22Rv1 (cell line): ENCODE data around the gene TRIM10.

Experiments used
- CTCF ChIP-seq: fragments of 450-650 bp; IDR thresholded peaks from 2 replicates; pipeline ENCODE4 v1.5.1; 2017; ENCODE audit warnings: mild to moderate bottlenecking
- ZFX ChIP-seq: fragments of 450-650 bp; IDR thresholded peaks from 2 replicates; pipeline ENCODE4 v1.6.1; 2017; ENCODE audit warnings: antibody characterized with exemption, borderline replicate concordance

GRCh38 chr6:30149234-30149633 is 11.8 kb downstream of the TRIM10 start:
- TF ChIP-seq CTCF (no peak), ZFX (no peak)
